GM15510 (cell line): ENCODE measurements around the gene DTX3.

Source experiments
- POLR2A ChIP-seq: IDR thresholded peaks from 3 replicates; pipeline ENCODE4 v1.6.1; 2011; ENCODE audit warnings: borderline replicate concordance; ENCODE audit not compliant: insufficient read length; ENCODE audit errors: extremely low read depth

DTX3 gene

GRCh38 chr12:57629897-57630471, 25.4 kb downstream of the DTX3 start:
- no peak for TF ChIP-seq POLR2A

- TF ChIP-seq POLR2A, result no peak
Observed at GRCh38 chr12:57630891-57631433, 26.3 kb downstream of the DTX3 start.

DNA sequence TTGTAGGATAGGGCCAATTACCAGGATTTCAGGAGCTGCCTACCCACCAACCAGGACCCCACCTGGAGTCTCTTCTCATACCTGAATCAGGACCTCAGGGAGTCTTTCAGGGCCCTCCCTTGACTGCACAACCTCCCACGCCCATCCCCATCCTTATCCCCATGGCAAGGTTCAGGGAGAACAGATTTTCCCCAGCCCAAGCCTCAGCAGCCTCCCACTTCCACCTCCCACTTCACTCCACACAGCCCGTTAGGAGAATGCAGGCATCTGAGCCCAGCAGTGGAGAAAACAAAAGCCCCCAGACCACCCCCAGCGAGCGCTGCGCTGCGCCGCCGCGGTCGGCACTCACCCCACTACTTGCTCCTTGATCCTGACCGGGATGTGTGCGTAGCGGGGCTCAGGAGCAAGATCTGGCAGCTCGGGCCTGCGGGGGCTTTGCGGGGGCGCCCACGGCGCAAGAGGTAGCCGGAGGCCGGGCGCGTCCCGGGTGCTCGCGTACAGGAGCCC, 27.0 kb downstream of the DTX3 start:
- TF ChIP-seq POLR2A, result no peak

DNA sequence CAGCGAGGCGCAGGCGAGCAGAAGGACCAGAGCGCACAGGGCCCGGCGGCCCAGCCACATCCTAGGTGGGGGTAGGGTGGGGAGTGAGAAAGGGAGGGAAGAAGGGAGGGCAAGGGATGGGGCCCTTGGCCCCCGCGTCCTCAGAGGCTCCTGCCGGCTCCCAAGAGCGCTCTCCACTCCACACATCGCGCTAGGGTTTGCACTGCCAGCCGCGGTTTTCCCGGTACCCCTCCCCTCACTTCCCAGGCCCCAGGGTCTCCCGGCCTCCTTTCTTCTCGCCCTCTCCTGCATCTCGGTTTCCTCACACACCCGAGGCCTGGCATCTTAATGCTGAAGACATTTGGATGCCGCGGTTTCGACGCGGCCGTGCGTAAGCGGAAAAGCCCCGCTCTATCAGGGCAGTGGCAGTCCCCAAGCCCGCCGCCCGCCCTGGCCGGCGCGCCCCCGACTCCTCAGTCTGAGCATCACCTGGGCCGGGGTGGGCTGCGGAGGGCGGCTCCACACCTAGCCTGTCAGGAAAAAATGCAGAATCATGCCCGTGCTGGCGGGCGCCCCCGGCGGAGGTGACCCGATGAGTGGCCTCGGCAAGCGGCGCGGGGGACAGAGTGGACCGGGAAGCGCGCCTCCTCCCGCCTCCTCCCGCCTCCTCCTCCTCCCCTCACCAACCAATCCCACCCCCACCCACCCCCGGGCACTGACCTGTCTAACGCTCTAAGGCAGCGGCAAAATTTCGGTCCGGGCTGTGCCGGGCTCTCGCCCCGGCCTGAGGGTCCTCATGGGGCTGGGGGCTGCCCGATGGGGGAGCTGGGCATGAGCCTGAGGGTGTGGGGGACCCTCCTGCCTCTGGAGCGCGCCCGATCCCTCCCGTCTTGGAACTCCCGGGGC, 27.7 kb downstream of the DTX3 start:
- no peak for TF ChIP-seq POLR2A

DNA sequence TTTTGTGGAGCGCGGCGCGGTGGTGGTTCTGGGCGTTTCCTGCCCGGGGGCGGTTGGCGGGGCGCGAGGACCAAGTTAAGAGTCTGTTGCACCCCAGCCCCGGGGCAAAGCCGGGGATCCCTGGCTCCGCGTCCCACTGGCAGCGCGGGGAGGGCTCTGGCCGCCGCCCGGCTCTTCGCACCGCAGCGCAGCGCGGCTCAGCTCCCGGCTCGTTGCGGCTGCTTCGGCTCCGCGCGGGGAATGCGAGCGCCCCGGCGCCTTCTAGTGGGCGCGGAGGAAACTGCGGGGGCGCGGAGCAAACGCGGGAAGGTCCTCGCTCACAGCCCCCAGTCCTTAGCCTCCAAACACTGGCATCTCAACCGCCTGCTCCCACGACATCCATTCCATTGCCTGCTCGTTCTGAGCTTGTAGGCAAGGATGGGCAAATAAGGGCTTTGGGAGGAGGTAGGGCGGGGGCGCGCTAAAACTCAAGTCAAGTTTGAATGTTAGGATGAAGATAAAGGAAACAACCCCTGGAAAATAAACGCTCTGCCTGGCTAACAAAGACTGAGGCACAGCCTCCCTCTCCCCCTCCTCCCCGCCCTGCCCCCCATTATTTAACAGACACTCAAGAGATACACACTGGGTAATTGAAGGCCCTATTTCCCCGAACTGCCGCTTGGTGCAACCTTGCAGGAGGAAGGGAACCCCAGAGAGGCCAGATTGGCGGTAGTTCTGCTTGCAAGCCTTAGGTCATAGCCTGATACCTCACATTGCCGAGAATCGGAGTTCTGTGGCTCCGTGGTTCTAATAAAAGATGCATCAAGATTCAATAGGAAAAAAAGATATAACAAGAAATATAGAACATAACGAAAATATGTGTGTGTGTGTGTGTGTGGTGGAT, 28.6 kb downstream of the DTX3 start, which contains the start of gene B4GALNT1:
Gene B4GALNT1, minus strand, starts transcription at position 244 of the 883 bp plus-strand sequence. CDS start 1,069 bp downstream, outside the sequence.
- TF ChIP-seq POLR2A, result no peak

DNA sequence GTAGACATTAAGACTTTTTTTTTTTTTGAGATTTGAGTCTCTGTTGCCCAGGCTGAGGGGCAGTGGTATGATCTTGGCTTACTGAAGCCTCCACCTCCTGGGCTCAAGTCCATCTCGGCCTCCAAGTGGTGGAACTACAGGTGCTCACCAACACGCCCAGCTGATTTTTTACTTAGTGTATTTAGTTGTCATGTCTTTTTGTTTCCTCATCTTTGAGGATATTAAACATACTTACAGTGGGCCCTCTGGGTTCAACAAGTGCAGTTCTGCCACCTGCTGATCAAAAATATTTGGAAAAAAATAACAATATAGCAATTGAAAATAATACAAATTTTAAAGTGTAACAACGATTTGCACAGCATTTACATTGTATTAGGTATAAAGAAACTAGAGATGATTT, 32.7 kb downstream of the DTX3 start:
- no peak for TF ChIP-seq POLR2A

GRCh38 chr12:57638096-57638495, 33.5 kb downstream of the DTX3 start:
- no peak for TF ChIP-seq POLR2A

DNA sequence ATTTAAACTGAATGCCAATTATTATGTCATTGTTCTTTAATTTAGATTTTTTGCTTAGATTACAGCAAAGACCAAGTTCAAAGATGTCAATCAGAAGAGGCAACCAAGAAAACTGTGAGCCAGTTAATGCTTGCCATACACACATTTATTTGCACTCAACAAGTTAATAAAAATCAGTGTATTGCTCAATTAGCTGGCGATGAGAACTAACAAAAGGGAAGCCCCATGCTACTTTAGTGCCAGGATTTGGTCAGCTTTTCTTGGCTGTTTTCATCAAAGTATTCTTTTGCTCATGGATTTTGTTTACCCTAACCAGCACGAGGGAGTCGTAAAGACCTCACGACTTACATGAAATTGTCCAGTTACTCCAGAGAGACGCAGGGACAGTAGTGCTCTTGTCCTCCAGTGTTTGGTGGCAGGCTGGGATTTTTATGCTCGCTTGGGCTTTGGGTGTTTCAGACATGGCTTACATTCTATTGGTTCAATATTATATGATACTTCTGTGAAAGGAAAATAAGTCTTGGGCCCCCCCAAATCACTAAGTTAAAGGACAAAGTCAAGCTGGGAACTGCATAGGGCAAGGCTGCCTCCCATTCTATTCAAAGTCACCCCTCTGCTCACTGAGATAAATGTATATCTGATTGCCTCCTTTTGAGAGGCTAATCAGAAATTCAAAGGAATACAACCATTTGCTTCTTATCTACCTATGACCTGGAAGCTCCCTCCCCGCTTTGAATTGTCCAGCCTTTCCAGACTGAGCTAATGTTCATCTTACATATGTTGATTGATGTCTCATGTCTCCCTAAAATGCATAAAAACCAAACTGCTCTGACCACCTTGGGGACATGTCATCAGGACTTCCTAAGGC, 35.8 kb downstream of the DTX3 start:
- no peak for TF ChIP-seq POLR2A

DNA sequence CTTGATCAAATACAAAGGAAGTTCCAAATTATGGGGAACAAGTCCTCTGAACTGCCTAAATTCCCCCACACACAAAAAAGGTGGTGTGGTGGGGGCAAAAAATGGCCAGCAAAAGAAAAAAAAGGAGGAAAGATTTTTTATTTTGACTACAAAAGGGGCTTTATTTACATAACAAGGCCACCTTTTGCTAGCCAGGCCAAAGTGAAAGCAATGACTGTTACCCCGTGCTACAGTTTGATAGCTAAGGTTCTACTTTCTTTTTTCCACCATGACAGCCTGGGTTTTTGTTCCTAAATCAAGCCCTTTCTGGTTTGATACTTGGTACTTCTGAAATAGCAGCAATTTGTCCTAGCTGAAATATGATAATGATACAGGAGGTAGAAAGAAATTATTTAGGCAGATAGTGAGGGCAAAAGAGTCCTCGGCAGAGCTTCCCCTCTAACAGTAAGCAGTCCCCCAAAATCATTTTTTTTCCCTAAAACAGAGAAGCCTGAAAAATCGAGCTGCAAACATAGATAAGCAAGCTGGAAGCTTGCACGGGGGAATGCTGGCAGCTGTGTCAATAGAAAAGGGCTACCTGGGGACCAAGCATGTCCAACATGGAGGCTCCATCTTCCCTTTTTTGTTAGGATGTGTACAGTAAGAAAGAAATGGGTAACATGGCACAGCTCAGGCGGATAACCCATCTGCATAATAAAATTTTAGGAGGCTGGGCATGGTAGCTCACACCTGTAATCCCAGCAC, 37.2 kb downstream of the DTX3 start:
- TF ChIP-seq POLR2A, result no peak

DNA sequence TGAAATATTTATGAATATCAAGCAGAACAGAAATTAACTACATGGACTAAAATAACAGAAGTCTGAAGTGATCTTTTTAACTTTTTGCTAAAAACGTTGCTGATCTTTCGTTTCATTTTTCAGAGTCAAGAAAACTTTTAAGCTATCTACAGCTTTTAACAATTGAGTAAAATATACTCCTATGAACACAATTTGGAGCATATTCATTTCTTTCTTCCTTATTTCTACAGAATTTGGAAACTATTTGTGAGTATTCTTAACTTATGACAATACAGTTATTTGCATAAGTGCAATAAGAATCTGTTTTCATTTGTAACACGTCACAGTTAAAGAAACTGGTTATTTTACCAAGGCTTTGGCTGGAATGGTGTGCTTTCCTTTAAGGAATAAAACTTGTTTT, 49.4 kb downstream of the DTX3 start:
- TF ChIP-seq POLR2A, result no peak

DNA sequence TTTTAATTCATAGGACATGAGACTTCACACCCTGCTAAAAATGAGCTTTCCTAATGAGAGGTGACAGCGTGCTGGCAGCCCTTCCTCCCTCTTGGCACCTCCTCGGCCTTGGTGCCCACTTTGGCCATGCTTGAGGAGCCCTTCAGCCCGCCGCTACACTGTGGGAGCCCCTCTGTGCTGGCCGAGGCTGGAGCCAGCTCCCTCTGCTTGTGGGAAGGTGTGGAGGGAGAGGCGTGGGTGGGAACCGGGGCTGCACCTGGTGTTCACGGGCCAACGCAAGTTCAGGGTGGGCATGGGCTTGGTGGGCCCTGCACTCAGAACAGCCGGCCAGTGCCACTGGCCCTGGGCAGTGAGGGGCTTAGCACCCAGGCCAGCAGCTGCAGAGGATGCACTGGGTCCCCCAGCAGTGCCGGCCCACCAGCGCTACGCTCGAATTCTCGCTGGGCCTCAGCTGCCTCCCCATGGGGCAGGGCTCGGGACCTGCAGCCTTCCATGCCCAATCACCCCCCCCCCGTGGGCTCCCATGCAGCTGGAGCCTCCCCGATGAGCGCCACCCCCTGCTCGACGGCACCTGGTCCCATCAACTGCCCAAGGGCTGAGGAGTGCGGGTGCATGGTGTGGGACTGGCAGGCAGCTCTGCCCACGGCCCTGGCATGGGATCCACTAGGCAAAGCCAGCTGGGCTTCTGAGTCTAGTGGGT, 51.1 kb downstream of the DTX3 start:
- no peak for TF ChIP-seq POLR2A

- no peak for TF ChIP-seq POLR2A
Observed at GRCh38 chr12:57657744-57658143, 53.1 kb downstream of the DTX3 start.
